Spinal cord (tissue), 10 donors: Measurements from ENCODE around the gene TSEN54. TPM values are rescaled to one million over a fixed set of nuclear protein-coding genes. Genes with fewer than 3 reads are reported as not detected.

Experiments
- DNase-seq, 6 donors: peaks; one replicate each; pipeline versions ENCODE4 v3.0.0 to v3.0.0-alpha.2; 2013 to 2015; ENCODE audit warnings: low spot score in 6 of 6, low read depth in 4 of 6
- H3K27ac ChIP-seq: one replicate; pipeline ENCODE4 v1.5.1; 2013; ENCODE audit warnings: low read depth, low read length, control low read depth
- H3K27me3 ChIP-seq: one replicate; pipeline ENCODE4 v1.6.1; 2013; ENCODE audit warnings: low read length; ENCODE audit not compliant: control insufficient read depth, insufficient read depth
- H3K36me3 ChIP-seq: one replicate; pipeline ENCODE4 v1.6.1; 2013; ENCODE audit warnings: low read length; ENCODE audit not compliant: control insufficient read depth, insufficient read depth
- H3K4me1 ChIP-seq: one replicate; pipeline ENCODE4 v1.6.1; 2013; ENCODE audit warnings: low read length; ENCODE audit not compliant: control insufficient read depth, insufficient read depth
- H3K4me3 ChIP-seq: one replicate; pipeline ENCODE4 v1.5.1; 2013; ENCODE audit warnings: low read depth, low read length, control low read depth
- H3K9me3 ChIP-seq: one replicate; pipeline ENCODE4 v1.6.1; 2013; ENCODE audit warnings: low read length; ENCODE audit not compliant: control insufficient read depth, insufficient read depth
- WGBS: methylation state at CpG from one replicate; pipeline ENCODE4 v1.1.5; 2013; ENCODE audit warnings: missing lambda C conversion rate; ENCODE audit not compliant: insufficient coverage; 5-methylcytosine and 5-hydroxymethylcytosine counted together
- polyA plus RNA-seq, 2 donors: library from polyadenylated mRNA; unstranded; fragments of 120-200 nt; gene quantifications; one replicate each; pipeline ENCODE4 v1.2.1, GENCODE V29; 2013; ENCODE audit not compliant: insufficient read length in 2 of 2
- total RNA-seq, 2 donors: library from RNA; depleted of rRNA in 1 of 2; stranded (reverse); fragments of 120-200 nt in 1 of 2; fragments of >200 nt in 1 of 2; gene quantifications; one replicate each; pipeline versions ENCODE4 v1.2.3 to v1.2.4, GENCODE V29; 2013 to 2014
- donor health status: healthy.

Gene TSEN54
- total and polyA plus RNA-seq, 4 donors, result 10.0 to 48.2 (median 30.9) TPM

DNA sequence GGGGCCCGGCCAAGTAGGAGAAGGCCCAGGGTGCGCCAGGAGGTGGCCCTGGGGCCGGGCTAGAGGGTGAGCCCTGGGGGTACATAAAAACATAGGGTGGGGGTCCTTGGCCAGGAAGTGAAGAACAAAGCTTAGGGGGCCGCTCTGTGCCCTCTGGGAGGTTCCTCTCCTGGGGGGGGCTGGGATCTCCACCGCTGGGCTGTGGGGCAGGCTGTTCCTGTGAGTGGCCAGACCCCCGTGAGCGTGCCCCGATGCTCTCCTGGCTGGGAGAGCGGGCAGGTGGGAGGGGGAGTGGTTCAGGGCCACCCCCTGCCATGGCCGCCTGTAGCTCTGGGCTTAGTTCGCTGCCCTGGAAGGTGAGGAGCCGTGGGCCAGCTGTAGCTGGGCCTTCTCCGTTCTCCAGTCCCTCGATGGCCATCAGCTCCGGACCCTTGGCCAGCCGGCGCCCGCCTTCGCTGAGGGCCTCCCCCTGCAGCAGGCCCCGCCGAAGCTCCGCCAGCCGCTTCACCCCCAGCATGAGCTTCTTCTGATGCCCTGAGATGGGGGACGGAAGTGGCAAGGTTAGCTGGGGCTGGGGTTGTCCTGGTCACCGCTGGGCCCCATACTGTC, 13.5 kb upstream of the TSEN54 start:
- Histone ChIP-seq H3K36me3 (peaks cover 99% of the 10 kb centered on the region), H3K27me3 (no peaks in the 10 kb centered on the region), H3K9me3 (no peaks in the 10 kb centered on the region), H3K27ac (no peak overlapping the region), H3K4me1 (peaks cover 74% of the 10 kb centered on the region), H3K4me3 (no peak overlapping the region)
- WGBS, result 82% methylated on average over 12 of the region's 25 CpGs
- no peak for DNase-seq

DNA sequence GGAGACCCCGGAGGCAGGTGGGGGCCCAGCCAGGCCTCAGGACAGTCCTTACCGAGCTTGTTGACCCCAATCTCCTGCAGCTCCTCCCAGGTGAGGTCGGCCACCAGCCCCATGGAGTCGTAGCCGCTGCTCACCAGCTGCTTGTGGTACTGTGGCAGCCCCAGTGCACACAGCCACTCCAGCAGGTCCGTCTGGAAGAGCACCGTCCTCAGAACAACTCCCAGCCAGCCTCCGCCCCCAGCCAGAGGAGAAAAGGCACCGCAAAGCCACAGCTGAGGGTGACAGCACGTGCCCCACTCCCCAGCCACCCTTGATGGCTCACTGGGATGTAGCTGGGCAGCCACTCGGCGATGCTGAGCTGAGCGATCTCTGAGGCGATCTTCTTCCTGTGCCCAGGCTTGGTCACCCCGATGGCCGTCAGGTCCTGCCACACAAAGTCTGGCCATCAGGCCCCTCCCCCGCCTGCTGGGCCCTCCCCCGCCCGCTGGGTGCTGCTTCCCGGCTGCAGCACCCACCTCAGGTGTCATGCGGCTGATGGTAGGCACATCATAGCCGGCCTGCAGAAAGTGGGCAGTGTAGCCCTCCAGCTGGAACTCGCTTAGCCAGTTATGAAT, 12.9 kb upstream of the TSEN54 start:
- no peak for DNase-seq
- Histone ChIP-seq H3K4me1 (peaks cover 74% of the 10 kb centered on the region), H3K9me3 (no peaks in the 10 kb centered on the region), H3K36me3 (peaks cover 99% of the 10 kb centered on the region), H3K27me3 (no peaks in the 10 kb centered on the region), H3K4me3 (no peak overlapping the region), H3K27ac (no peak overlapping the region)
- 85% methylated on average over 17 of the region's 23 CpGs for WGBS

DNA sequence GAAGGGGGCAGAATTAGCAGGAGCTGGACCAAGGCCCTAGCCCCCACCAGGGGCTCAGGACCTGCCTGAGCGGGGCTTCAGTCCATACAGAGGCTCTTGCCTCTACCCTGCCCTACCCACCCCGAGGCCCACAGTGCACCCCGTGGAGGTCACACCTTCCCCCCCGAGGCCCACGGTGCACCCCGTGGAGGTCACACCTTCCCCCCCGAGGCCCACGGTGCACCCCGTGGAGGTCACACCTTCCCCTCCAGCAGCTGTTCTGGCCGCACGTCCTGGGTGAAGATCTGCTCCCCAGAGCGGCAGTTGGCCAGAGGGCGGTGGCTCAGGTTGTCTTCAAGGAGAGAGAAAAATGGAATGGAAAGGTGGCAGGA, 12.4 kb upstream of the TSEN54 start:
- no peaks in the 10 kb centered on the region for H3K27me3 ChIP-seq
- peaks cover 98% of the 10 kb centered on the region for H3K36me3 ChIP-seq
- no peak overlapping the region for H3K27ac ChIP-seq
- no peak overlapping the region for H3K4me3 ChIP-seq
- no peaks in the 10 kb centered on the region for H3K9me3 ChIP-seq
- peaks cover 74% of the 10 kb centered on the region for H3K4me1 ChIP-seq
- WGBS, result 90% methylated on average over 2 of the region's 13 CpGs
- DNase-seq, result no peak

DNA sequence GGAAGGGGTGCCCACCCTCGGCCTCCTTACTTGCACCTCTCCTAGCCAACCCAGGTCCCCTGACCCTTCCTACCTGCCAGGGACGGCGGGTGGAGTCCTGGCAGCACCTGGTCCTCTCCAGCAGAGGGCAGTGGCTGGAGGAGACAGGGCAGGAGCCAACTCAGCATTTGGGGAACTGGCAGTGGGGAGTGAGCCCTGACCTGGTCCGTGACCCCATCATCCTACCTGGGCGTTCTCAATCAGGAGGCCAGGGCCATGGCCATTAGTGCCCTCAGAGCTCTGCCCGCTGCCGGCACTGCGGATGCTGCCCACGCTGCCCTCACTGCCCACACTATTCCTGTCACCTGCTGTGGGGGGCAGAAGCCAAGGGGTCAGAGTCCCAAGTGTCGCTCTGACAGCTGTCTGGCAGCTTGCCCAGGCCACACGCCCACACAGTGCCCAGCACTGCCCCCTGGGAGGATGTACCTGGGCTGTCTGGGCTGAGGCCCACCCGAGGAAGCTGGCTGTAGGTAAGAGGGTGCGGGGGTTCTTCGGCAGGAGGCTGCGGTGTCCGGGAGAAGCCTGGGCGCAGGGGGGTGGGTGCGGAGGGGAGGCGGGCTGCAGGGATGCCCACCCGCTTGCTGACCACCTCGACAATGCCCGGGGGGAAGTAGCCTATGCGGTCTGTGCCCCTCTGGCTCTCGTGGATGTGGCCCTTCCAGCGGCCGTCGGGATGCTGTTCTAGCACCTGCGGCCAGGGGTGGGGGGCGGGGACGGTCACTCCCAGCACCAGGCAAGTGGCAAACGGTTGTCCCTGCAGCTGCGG, 11.8 kb upstream of the TSEN54 start:
- DNase-seq, result no peak
- Histone ChIP-seq H3K4me3 (no peak overlapping the region), H3K27ac (no peak overlapping the region), H3K27me3 (no peaks in the 10 kb centered on the region), H3K9me3 (no peaks in the 10 kb centered on the region), H3K36me3 (peaks cover 96% of the 10 kb centered on the region), H3K4me1 (peaks cover 74% of the 10 kb centered on the region)
- WGBS, result 81% methylated on average over 30 of the region's 32 CpGs

DNA sequence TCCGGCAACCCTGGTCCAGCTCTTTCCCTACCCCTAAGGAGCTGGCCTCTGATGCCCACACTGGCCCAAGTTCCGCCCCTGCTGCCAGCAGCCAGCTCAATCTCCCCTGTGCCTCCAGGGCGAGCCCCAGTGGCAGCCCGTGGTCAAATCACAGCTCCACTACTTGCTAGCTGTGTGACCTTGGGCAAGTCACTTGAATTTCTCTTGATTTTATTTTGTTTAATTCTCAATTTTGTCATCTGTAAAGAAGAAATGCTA, 11.2 kb upstream of the TSEN54 start:
- H3K4me1 ChIP-seq, result peaks cover 74% of the 10 kb centered on the region
- H3K27ac ChIP-seq, result no peak overlapping the region
- peaks cover 96% of the 10 kb centered on the region for H3K36me3 ChIP-seq
- H3K4me3 ChIP-seq, result no peak overlapping the region
- no peaks in the 10 kb centered on the region for H3K9me3 ChIP-seq
- 95% methylated on average over 4 of the region's 4 CpGs for WGBS
- no peaks in the 10 kb centered on the region for H3K27me3 ChIP-seq
- DNase-seq, result no peak

DNA sequence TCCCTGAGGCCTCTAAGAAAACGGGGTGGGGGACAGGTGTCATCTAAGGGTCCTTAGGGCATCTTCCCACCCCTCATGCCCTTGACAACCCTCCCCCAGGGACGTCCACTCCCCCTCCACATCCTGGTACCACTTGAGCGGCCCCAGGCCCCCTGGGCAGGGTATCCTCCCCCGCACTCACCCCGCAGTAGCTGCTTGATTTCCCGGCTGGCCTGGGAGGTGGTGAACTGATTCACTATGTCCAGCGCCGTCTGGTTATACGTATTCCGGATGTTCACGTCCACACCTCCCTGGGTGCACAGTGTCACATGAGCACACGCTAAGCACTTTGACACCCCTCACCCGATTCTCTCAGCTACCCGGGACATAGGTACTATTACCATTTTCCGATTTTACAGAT, 10.7 kb upstream of the TSEN54 start:
- H3K27me3 ChIP-seq, result no peaks in the 10 kb centered on the region
- H3K4me3 ChIP-seq, result no peak overlapping the region
- 88% methylated on average over 13 of the region's 15 CpGs for WGBS
- peaks cover 94% of the 10 kb centered on the region for H3K36me3 ChIP-seq
- no peak overlapping the region for H3K27ac ChIP-seq
- H3K9me3 ChIP-seq, result no peaks in the 10 kb centered on the region
- peaks cover 75% of the 10 kb centered on the region for H3K4me1 ChIP-seq
- no peak for DNase-seq

DNA sequence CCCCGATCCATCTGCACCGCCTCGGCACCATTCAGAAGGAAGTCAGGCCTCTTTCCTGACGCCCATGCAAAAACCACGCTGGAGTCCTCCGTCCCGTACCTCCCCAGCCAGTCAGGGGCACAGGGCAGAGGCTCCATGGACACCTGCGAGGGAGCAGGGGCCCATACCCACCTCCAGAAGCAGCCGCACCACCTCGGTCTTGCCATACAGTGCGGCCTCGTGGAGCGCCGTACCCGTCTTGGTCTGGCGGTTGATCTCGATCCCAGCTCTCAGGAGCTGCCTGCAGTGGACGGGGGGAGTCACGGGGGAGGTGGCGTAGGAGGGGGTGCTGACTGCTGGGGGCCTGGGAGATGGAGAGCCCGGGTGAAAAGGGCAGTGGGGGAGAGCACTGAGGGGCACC, 10.2 kb upstream of the TSEN54 start:
- Histone ChIP-seq H3K4me1 (peaks cover 75% of the 10 kb centered on the region), H3K4me3 (no peak overlapping the region), H3K9me3 (no peaks in the 10 kb centered on the region), H3K36me3 (peaks cover 92% of the 10 kb centered on the region), H3K27ac (no peak overlapping the region), H3K27me3 (no peaks in the 10 kb centered on the region)
- WGBS, result 93% methylated on average over 20 of the region's 21 CpGs
- DNase-seq, result no peak

DNA sequence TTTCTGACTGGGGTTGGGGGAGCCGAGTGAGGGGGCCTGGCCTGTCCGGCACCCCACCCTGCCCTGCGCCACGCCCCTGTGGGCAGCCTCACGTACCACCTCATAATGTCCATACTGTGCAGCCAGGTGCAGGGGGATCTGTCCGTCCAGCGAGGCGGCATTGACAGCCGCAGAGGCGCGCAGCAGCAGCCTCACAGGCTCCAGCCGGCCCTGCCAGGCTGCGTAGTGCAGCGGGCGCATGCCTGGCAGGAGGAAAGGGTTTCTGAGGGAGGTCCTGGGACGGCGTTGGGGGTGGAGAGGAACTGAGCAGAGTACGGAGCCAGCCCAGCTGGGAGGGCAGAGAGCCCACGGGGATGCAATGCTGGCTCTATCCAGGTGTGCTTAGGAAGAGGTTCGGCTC, 9.4 kb upstream of the TSEN54 start:
- H3K9me3 ChIP-seq, result no peaks in the 10 kb centered on the region
- H3K4me3 ChIP-seq, result no peak overlapping the region
- peaks cover 90% of the 10 kb centered on the region for H3K36me3 ChIP-seq
- H3K4me1 ChIP-seq, result peaks cover 75% of the 10 kb centered on the region
- H3K27me3 ChIP-seq, result no peaks in the 10 kb centered on the region
- H3K27ac ChIP-seq, result peak overlapping the region; percentile 86
- WGBS, result 80% methylated on average over 15 of the region's 20 CpGs
- DNase-seq, result no peak

DNA sequence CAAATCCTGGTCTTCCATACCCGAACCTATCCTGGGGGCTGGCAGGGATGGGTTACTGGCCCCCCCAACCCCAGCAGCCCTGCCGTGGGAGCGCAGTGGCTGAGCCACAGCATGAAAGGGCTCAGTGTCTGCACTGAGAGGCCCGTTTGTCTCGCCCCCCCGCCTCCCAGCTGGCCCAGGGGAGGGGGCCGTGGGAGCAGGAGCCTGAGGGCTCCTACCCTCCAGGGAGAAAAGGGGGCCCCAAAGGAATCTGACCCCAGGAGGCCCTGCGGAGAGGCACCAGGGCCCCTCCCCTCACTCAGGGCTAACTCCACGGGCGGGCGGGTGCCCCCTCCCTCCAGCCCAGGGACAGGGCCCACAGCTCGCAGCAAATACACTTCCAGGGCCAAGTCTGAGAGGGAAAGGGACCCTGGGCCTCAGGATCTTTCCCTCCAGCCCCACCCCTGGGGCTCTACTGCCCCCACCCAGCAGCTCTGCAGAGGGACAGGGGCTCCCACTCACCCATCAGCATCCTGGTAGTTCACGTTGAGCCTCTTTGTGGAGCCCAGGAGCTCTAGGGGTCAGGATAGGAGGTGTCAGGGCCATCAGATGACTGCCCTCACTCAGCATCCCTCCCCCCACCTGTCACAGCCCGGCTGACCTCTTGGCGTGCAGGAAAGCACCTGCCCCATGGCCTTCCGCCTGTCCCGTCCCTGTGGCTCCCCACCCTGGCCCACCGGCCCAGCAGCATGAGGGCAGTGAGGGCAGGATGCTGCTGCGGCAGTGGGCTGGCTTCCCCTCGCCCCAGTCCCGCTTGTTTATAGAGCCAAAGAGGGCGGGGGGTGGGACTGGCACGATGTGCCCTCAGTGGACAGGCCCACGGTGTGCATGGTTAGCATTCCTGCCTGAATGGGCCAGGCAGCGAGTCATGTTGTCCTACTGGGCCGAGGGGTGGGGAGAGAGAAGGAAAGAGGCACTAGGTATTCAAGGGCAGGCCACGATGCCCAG, 8.3 kb upstream of the TSEN54 start:
- H3K36me3 ChIP-seq, result peaks cover 88% of the 10 kb centered on the region
- peaks cover 75% of the 10 kb centered on the region for H3K4me1 ChIP-seq

More for the DNA sequence above, 8.3 kb upstream of the TSEN54 start:
- H3K9me3 ChIP-seq, result no peaks in the 10 kb centered on the region
- no peak overlapping the region for H3K4me3 ChIP-seq
- DNase-seq, result peak in 2 of 6 donors; percentile 73 to 80
- H3K27ac ChIP-seq, result peak overlapping the region; percentile 86
- 41% methylated on average over 21 of the region's 27 CpGs for WGBS
- H3K27me3 ChIP-seq, result no peaks in the 10 kb centered on the region
